Measurements from ENCODE around the gene CAVIN1. TPM values are rescaled to one million over a fixed set of nuclear protein-coding genes. Genes with fewer than 3 reads are reported as not detected.
A peak's percentile ranks its signal among the peaks of the same experiment; 100 is the strongest.
"Not testable (repeated sequence)": the region's sequence is repeated elsewhere in the genome, so short reads cannot be mapped to it uniquely, and the experiment has no call there.

CAVIN1 gene
- total RNA-seq, 2 donors from 2014 or later, result 0.11 to 9.4 TPM

DNA sequence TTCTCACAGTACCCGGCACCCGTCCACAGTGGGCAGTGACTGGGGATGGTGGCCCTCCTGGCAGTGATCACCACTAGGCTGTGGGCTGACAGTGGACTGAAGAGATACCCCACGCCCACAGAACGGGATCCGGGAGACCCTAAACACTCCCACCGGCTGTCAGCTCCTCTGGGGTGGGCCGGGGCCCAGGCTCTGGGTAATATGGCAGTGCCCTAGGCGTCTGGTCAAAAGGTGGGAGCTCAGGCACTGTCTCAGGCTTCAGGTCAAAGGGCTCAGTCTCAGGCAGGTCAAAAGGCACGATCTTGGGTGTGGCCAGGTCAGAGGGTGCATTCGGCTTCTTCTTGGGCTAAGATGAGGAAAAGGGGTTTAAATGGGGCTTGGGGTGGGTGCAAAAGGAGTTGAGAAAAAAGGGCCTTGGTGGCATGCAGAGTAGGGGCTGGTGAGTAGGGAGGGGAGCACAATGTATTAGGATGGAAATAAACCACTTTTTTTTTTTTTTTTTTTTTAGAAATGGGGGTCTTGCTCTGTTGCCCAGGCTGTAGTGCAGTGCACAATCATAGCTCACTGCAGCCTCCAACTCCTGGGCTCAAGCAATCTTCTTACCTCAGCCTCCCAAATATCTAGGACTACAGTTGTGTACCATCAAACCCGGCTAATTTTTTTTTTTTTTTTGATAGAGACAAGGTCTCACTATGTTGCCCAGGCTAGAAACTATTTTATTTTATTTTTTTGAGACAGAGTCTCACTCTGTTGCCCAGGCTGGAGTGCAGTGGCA lies 11.0 kb downstream of the CAVIN1 start:
- no peaks in the 10 kb centered on the region for H3K9me3 Mint-ChIP-seq
- H3K27ac Mint-ChIP-seq, result no peak overlapping the region

DNA sequence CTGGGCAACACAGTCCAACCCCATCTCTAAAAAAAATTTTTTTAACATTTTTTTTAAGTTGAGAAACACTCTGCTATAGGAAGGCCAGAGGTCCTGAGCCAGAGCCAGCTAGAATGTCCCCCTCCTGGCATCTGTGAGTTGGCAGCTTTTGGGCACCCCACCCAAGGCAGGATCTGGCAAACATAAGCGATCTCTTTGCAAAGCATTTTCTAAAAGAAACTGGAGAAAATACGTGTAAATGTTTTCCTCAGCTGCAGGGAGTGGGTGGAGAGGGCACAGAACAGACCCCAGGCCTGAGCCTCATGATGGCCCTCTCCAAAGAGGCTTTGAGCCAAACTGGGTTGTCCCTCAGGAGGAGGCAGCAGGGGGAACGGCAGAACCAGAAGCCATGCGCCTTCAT lies 11.7 kb downstream of the CAVIN1 start:
- H3K9me3 Mint-ChIP-seq, result no peaks in the 10 kb centered on the region
- H3K27ac Mint-ChIP-seq, result no peak overlapping the region
- H3K36me3 Mint-ChIP-seq, result no peaks in the 10 kb centered on the region
- ATAC-seq (no peak), DNase-seq (ENCODE audit: low spot score in 2 of 2) (no peak)

More for the DNA sequence above, 11.0 kb downstream of the CAVIN1 start:
- ATAC-seq (no peak), DNase-seq (ENCODE audit: low spot score in 2 of 2) (no peak)
- no peaks in the 10 kb centered on the region for H3K36me3 Mint-ChIP-seq

GRCh38 chr17:42410319-42410685 lies 12.8 kb downstream of the CAVIN1 start:
- no peaks in the 10 kb centered on the region for H3K36me3 Mint-ChIP-seq
- no peak overlapping the region for H3K27ac Mint-ChIP-seq
- no peaks in the 10 kb centered on the region for H3K9me3 Mint-ChIP-seq
- no peak for DNase-seq (ENCODE audit: low spot score in 2 of 2)
- ATAC-seq, result no peak

GRCh38 chr17:42409523-42410318 lies 13.3 kb downstream of the CAVIN1 start:
- ATAC-seq, result no peak
- no peak for DNase-seq (ENCODE audit: low spot score in 2 of 2)
- no peaks in the 10 kb centered on the region for H3K36me3 Mint-ChIP-seq
- H3K9me3 Mint-ChIP-seq, result no peaks in the 10 kb centered on the region
- no peak overlapping the region for H3K27ac Mint-ChIP-seq

DNA sequence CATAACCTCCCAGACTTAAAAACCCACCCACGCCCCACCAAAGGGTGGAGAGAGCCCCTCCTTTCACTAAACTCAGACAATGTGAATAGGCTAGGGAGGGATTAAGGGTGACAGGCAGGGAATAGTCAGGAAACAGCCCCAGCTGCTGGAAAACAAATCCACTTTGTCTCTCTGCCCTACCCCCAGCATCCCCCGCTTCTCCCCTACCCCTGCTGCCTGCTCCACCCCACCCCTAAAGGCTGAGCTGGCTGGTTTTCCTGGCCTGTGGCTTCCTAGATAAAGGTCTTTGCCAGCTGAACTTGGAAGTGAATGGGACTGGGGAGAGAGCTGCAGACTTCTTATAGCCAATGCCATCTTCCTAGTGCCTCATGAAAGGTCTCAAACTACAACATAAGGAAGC lies 15.0 kb downstream of the CAVIN1 start:
- Mint-ChIP-seq H3K36me3 (no peaks in the 10 kb centered on the region), H3K9me3 (no peaks in the 10 kb centered on the region), H3K27ac (no peak overlapping the region)
- ATAC-seq (no peak), DNase-seq (ENCODE audit: low spot score in 2 of 2) (no peak)

- DNase-seq (ENCODE audit: low spot score in 2 of 2), result peak in 1 of 2 donors; percentile 57
- H3K27ac Mint-ChIP-seq, result no peak overlapping the region
- H3K36me3 Mint-ChIP-seq, result no peaks in the 10 kb centered on the region
- no peaks in the 10 kb centered on the region for H3K9me3 Mint-ChIP-seq
- ATAC-seq, result peak; percentile 59 to 85
Observed at GRCh38 chr17:42407289-42407836, 15.7 kb downstream of the CAVIN1 start.

DNA sequence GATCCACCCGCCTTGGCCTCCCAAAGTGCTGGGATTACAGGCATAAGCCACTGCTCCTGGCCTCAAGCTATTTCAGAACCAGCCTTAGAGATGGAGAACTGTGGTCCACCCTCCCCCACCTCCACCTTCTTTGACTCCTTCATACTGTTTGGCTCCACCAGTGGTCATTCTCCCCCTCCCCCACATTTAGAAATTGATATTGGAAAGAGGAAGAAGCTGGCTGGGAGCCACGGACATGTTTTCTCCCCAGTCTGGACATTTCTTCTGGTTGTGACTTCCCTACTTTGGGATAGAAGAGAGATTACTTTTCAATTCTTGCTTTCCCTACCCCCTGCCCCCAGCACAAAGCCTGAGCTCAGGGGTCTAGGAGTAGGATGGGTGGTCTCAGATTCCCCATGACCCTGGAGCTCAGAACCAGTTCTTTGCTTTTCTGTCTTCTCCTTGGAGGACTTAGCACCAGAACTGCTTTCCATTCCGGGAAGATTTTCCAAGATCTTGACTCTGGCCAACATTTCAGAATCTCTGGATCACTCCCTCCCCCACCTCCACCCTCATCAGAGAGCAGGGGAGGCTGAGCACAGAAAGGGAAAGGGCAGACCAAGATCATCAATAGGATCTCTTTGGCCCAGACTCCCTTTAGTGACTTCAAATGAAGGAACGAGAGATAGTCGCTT lies 16.3 kb downstream of the CAVIN1 start:
- ATAC-seq (no peak), DNase-seq (ENCODE audit: low spot score in 2 of 2) (no peak)
- Mint-ChIP-seq H3K27ac (no peak overlapping the region), H3K36me3 (no peaks in the 10 kb centered on the region), H3K9me3 (no peaks in the 10 kb centered on the region)

- ATAC-seq (peak; percentile 82 to 85), DNase-seq (ENCODE audit: low spot score in 2 of 2) (peak; percentile 82 to 91)
- H3K9me3 Mint-ChIP-seq, result no peaks in the 10 kb centered on the region
- no peaks in the 10 kb centered on the region for H3K36me3 Mint-ChIP-seq
- no peak overlapping the region for H3K27ac Mint-ChIP-seq
Observed at GRCh38 chr17:42405963-42406495, 17.0 kb downstream of the CAVIN1 start.

GRCh38 chr17:42405076-42405475 lies 18.0 kb downstream of the CAVIN1 start:
- Mint-ChIP-seq H3K9me3 (no peaks in the 10 kb centered on the region), H3K27ac (no peak overlapping the region), H3K36me3 (no peaks in the 10 kb centered on the region)
- DNase-seq (ENCODE audit: low spot score in 2 of 2) (no peak), ATAC-seq (no peak)

DNA sequence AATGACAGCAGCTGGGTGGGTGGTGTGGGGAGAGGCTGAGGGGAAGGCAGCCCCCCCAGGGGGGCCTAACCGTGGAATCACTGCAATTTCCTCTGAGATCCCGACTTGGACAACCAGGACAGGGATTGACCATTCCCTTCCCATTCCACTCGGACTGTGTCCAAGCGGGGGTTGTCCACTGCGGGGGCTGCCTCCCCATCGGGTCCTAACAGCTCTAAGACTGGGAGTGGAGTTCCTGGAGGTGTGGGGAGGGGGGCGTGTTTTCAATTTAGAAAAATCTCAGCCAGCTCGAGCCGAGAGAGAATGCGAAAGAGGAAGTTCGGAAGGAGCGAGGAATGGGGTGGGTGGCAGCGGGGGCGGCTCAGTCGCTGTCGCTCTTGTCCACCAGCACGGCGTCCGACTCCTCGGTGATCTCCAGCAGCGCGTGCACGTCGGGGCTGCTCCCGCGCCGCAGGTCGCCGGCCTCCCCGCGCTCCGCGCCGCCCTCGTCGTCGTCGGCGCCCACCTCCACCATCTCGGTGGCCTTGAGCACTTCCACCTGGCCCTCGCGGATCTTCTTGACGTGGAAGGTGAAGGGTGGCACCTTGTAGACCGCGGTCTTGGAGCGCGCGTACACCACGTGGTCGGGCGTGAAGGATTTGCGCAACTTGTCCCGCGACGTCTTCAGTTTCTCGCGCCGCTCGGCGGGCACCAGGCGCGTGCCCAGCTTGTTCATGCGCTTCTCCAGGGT lies 18.6 kb downstream of the CAVIN1 start:
- no peak for ATAC-seq
- H3K36me3 Mint-ChIP-seq, result no peaks in the 10 kb centered on the region
- H3K27ac Mint-ChIP-seq, result no peak overlapping the region
- H3K9me3 Mint-ChIP-seq, result no peaks in the 10 kb centered on the region
- no peak for DNase-seq (ENCODE audit: low spot score in 2 of 2)

- H3K9me3 Mint-ChIP-seq, result no peaks in the 10 kb centered on the region
- DNase-seq (ENCODE audit: low spot score in 2 of 2), result peak in 1 of 2 donors; percentile 64
- no peaks in the 10 kb centered on the region for H3K36me3 Mint-ChIP-seq
- ATAC-seq, result peak; percentile 68 to 74
- H3K27ac Mint-ChIP-seq, result no peak overlapping the region
Observed at GRCh38 chr17:42403150-42403549, 19.9 kb downstream of the CAVIN1 start.

DNA sequence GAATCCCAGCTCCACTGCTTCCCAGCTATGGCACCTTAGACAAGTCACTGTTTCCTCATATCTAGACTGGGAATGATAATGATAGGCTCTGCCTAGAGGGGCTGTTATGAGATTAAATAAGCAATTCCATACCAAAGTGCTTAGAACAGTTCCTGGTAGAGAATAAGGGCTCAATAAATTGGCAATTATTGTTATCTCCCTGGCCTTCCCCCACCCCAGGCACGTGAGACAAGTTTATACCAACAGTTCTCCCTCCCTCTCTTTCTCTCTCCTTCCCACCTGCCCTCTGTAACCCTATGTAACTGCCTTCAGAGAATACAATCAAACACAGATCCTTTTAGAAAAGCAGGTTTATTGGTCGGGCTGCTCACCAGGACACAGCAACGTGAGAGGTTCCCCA lies 20.9 kb downstream of the CAVIN1 start:
- DNase-seq (ENCODE audit: low spot score in 2 of 2) (no peak), ATAC-seq (no peak)
- peak overlapping the region in 1 of 2 donors; percentile 91 for H3K27ac Mint-ChIP-seq
- H3K36me3 Mint-ChIP-seq, result no peaks in the 10 kb centered on the region
- no peaks in the 10 kb centered on the region for H3K9me3 Mint-ChIP-seq

DNA sequence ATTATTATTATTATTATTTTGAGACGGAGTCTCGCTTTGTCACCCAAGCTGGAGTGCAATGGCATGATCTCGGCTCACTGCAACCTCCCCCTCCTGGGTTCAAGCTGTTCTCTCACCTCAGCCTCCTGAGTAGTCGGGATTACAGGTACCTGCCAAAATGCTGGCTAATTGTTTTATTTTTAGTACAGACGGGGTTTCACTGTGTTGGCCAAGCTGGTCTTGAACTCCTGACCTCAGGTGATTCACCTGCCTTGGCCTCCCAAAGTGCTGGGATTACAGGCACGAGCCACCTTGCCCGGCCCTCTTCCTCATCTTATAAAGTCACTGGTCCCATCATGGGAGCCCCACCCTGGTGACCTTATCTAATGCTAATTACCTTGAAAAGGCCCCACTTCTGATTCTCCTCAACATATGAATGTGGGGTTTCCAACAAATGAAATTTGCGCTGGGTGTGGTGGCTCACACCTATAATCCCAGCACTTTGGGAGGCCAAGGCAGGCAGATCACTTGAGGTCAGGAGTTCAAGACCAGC lies 22.1 kb downstream of the CAVIN1 start:
- not testable (repeated sequence) for H3K27ac Mint-ChIP-seq; DNase-seq (ENCODE audit: low spot score in 2 of 2); H3K36me3 Mint-ChIP-seq; ATAC-seq; H3K9me3 Mint-ChIP-seq

GRCh38 chr17:42399948-42400843 lies 22.9 kb downstream of the CAVIN1 start:
- Mint-ChIP-seq H3K36me3 (no peaks in the 10 kb centered on the region), H3K9me3 (peaks cover 0 to 5% of the 10 kb centered on the region in 2 donors), H3K27ac (no peak overlapping the region)
- ATAC-seq, result no peak
- no peak for DNase-seq (ENCODE audit: low spot score in 2 of 2)

GRCh38 chr17:42399121-42399520 lies 23.9 kb downstream of the CAVIN1 start:
- DNase-seq (ENCODE audit: low spot score in 2 of 2) (no peak), ATAC-seq (no peak)
- no peak overlapping the region for H3K27ac Mint-ChIP-seq
- H3K9me3 Mint-ChIP-seq, result peaks cover 0 to 9% of the 10 kb centered on the region in 2 donors
- H3K36me3 Mint-ChIP-seq, result peaks cover 0 to 5% of the 10 kb centered on the region in 2 donors
